AG09319 (cell line): ENCODE data around the gene GPR141.

Source experiments
- DNase-seq: peaks from one replicate; pipeline ENCODE4 v3.0.0-alpha.2; 2010; ENCODE audit warnings: low read depth; ENCODE audit errors: extremely low read depth
- CTCF ChIP-seq: IDR thresholded peaks from 2 replicates; pipeline ENCODE4 v1.5.1; 2011; ENCODE audit warnings: low read depth, mild to moderate bottlenecking, inconsistent platforms, low read length, moderate library complexity

Gene GPR141

GRCh38 chr7:37657816-37658215 is 25.8 kb upstream of the GPR141 start:
- no peak for TF ChIP-seq CTCF
- DNase-seq = no peak

GRCh38 chr7:37659971-37660565 is 23.5 kb upstream of the GPR141 start:
- no peak for TF ChIP-seq CTCF
- no peak for DNase-seq

- DNase-seq = no peak
- TF ChIP-seq CTCF = no peak
Observed at GRCh38 chr7:37660614-37661013, 23.0 kb upstream of the GPR141 start.

- DNase-seq = no peak
- TF ChIP-seq CTCF = no peak
Observed at GRCh38 chr7:37663693-37664092, 19.9 kb upstream of the GPR141 start.

GRCh38 chr7:37665352-37666022 is 18.1 kb upstream of the GPR141 start:
- TF ChIP-seq CTCF = no peak
- no peak for DNase-seq

GRCh38 chr7:37666026-37666799 is 17.4 kb upstream of the GPR141 start:
- DNase-seq = no peak
- no peak for TF ChIP-seq CTCF

- no peak for DNase-seq
- TF ChIP-seq CTCF = no peak
Observed at GRCh38 chr7:37669818-37670217, 13.7 kb upstream of the GPR141 start.
